ENCODE results near the gene PEF1.

The PEF1 gene

GRCh38 chr1:31627930-31628559 lies 16.6 kb downstream of the PEF1 start:
- DNase-seq: no peak

GRCh38 chr1:31627301-31627929 lies 17.3 kb downstream of the PEF1 start:
- no peak for DNase-seq

- no peak for DNase-seq
Observed at GRCh38 chr1:31626223-31627207, 18.2 kb downstream of the PEF1 start.

GRCh38 chr1:31625561-31626222 lies 19.0 kb downstream of the PEF1 start:
- DNase-seq: no peak

GRCh38 chr1:31624731-31625514 lies 19.8 kb downstream of the PEF1 start:
- DNase-seq: no peak

DNA sequence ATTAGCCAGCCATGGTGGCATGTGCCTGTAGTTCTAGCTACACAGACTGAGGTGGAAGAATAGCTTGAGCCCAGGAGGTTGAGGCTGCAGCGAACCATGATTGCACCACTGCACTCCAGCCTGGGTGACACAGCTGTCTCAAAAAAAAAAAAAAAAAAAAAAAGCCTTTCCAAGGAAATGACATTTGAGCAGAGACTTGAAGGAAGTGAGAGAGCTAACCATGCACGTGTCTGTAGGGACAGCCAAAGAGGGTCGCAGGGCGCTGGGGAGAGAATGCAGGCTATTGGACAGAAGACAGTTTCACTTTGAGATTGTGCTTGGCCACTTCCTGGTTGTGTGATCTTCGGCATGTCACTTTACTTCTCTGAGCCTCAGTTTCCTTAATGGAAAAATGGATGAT lies 20.4 kb downstream of the PEF1 start:
- no peak for DNase-seq

DNA sequence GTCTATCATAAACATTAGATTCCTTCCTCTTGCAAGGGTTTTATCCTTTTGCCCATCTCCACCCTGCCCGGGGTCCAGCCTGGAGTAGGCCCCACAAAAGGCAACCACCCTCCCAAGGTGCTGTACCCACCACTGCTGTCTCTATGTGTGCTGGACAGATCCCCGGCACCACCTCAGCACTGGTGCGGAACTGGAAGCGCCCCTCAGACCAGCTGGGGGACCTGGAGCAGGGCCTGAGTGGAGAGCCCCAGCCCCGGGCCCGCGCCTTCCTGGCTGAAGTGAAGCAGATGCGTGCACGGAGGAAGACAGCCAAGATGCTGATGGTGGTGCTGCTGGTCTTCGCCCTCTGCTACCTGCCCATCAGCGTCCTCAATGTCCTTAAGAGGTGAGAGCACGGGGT lies 21.3 kb downstream of the PEF1 start:
- no peak for DNase-seq

DNA sequence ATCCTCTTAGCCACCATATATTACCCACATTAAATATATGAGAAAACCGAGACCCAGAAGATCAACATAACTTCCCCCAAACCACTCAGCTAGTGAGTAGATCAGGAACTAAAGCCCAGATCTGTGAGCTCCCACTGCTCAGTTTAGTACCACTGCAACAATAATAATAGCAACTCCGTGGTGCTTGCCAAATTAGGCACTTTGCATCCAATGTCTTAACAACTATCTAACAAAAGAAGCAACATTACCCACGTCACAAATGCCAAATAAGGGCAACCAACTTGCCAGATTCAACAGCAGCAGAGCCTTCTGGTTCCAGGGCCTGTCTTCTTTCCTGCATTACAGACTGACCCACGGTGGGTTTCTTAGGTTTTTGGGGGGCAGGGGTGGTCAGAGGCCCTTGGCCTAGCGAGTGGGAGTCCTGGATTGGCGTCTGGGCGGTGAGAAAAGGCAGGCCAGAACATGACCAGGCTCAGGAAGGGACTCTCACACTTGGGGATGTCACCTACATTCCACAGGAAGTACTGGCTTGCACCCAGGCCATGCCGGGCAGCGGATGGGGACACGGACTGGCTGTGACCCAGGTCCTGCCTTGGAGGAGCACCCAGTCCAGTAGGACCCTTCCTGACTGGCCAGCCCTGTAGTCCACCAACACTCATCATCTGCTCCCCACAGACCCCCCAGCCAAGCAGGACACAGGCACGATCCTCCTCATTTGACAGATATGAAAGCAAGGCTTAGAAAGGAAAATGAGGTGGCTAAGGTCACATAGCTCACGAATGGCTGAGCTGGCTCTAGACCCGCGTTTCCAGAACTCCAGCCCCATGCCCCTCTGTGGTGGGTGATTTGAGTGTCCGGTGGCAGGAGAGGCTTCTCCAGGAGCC lies 22.6 kb downstream of the PEF1 start:
- DNase-seq: no peak

GRCh38 chr1:31621498-31621820 lies 23.2 kb downstream of the PEF1 start:
- no peak for DNase-seq

GRCh38 chr1:31620631-31621497 lies 23.8 kb downstream of the PEF1 start:
- DNase-seq: no peak

GRCh38 chr1:31618916-31619846 lies 25.5 kb downstream of the PEF1 start:
- DNase-seq: no peak

GRCh38 chr1:31617916-31618746 lies 26.5 kb downstream of the PEF1 start:
- peak in 1 of 4 experiments; percentile 14 for DNase-seq

DNA sequence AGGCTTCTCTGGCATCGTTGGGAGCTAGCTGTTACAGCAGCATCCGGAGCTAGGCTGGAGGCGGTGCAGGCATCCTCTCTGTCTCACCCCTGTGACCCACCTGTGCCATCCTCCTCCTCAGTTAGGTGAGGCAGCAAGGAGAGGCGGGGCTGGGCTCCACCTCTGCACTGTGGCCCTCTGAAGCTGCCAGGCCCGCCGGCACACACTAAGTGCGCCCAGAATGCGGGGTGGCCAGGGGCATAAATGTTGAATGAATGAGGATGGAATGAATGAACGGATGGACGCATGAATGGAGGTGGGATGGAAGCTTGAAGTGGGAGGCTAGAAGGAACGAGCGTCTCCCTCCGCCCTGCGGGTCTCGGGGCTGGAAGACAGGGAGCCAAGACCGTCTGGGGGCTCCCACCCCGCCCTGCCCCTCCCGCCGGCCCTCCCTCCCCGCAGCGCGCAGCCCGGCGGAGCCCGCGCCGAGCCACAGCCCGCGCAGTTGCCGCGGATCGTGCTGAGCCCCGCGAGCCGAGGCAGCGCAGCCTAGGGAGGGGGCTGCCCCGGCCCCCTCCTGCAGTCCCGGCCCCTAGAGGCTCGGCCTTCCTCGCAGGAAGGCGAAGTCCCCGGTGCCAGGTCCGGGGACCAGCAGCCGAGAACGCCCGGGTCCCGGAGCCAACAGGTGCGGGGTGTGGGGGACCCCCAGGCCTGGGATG lies 27.3 kb downstream of the PEF1 start, which contains the start of gene HCRTR1:
TSS of gene HCRTR1 (plus strand) at position 472 of the 698 bp plus-strand sequence. CDS start 1,504 bp downstream, outside the sequence.
- DNase-seq: no peak

- no peak for DNase-seq
Observed at GRCh38 chr1:31615939-31616338, 28.7 kb downstream of the PEF1 start.

DNA sequence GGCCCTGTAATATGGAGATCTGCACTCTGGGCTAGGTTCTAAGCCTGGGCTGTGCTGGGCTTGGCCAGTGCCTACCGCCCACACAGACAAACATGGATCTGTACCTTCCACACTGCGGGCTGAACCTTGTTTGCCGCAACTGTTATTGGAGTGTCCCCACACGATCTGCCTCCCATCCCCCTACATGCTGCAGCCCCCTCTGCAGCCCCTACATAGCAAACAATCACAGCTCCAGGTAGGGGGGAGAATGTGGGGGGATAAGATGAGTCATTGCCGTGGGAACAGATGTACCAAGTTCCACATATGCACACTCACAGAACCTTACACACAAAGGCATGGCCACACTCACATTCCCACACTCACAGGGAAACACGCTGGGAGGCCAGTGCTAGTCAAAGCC lies 29.3 kb downstream of the PEF1 start:
- DNase-seq: no peak

DNA sequence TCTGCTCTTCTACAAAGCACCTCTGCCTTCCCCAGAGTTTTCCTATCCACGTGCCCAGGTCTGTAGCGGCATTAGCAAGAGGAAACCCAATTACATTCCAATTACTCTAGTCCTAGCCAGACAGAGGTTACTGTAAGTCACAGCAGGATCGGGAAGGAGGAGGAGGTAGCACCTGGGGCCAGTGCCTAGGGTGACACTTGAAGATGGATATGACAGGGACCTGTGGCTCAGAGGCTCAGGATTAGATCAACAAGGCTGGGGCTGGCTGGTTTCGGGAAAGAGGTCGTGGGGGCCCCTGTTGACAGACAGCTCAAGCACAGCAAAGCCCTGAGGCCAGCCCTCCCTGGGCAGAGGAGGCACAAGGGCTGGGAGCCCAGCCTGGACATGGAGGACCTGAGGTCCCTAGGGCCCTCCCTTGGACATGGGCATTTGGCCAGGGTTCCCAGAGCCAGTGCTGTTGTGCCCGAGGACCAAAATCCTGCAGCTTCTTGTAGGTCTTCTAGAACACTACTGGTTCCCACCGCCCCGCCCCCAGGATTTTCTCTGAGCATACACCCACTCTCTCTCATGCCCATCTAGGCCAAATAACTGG lies 30.2 kb downstream of the PEF1 start:
- no peak for DNase-seq

- no peak for DNase-seq
Observed at GRCh38 chr1:31609514-31610118, 35.1 kb downstream of the PEF1 start.

Data from activated CD4-positive, CD25-positive, alpha-beta regulatory T cell (primary cell).